Common myeloid progenitor, CD34-positive (primary cell): ENCODE results near the gene HDGF.

Experiments
- CTCF ChIA-PET: fragments of 350-600 bp; sonication (Branson Sonifier 250); formaldehyde crosslinking; loops from one replicate; lab custom pipeline; 2021; ENCODE audit warnings: antibody characterized with exemption; lab: Charles Lee
- POLR2A ChIA-PET: fragments of 350-600 bp; sonication (Branson Sonifier 250); formaldehyde crosslinking; loops from one replicate; lab custom pipeline; 2021; ENCODE audit warnings: antibody characterized with exemption; lab: Charles Lee
- DNase-seq, 3 donors: peaks; one replicate each; pipeline versions ENCODE4 v3.0.0 to v3.0.0-alpha.2; 2013
- H3K27ac ChIP-seq, 2 experiments: 1 replicate in 1 of 2; 2 replicates in 1 of 2; pipeline ENCODE4 v1.7.0; 2013; ENCODE audit warnings: inconsistent platforms in 2 of 2, low read length in 2 of 2, mild to moderate bottlenecking in 2 of 2, low read depth in 1 of 2, moderate library complexity in 1 of 2; ENCODE audit not compliant: severe bottlenecking in 2 of 2, insufficient read depth in 1 of 2, poor library complexity in 1 of 2
- H3K27me3 ChIP-seq, 5 experiments: replicated peaks in 2 of 5; 1 replicate in 3 of 5; 2 replicates in 2 of 5; pipeline versions ENCODE4 v1.6.1 to v1.7.0; 2013; ENCODE audit warnings: low read length in 4 of 5, mild to moderate bottlenecking in 2 of 5, moderate library complexity in 2 of 5, inconsistent platforms in 1 of 5; ENCODE audit not compliant: insufficient read depth in 5 of 5, control insufficient read depth in 4 of 5
- H3K36me3 ChIP-seq, 4 experiments: 1 replicate in 2 of 4; 2 replicates in 2 of 4; pipeline versions ENCODE4 v1.6.1 to v1.7.0; 2013; ENCODE audit warnings: low read length in 3 of 4, control low read depth in 1 of 4, mild to moderate bottlenecking in 1 of 4; ENCODE audit not compliant: control insufficient read depth in 4 of 4, insufficient read depth in 4 of 4
- H3K4me1 ChIP-seq, 4 experiments: 1 replicate in 3 of 4; 2 replicates in 1 of 4; pipeline versions ENCODE4 v1.6.1 to v1.7.1; 2013; ENCODE audit warnings: low read length in 3 of 4, mild to moderate bottlenecking in 3 of 4, control low read depth in 1 of 4, inconsistent platforms in 1 of 4, moderate library complexity in 1 of 4; ENCODE audit not compliant: control insufficient read depth in 4 of 4, insufficient read depth in 4 of 4; ENCODE audit errors: control extremely low read depth in 1 of 4
- H3K4me3 ChIP-seq, 7 experiments: 1 replicate in 4 of 7; 2 replicates in 3 of 7; pipeline versions ENCODE4 v1.5.1 to v1.7.0; 2013; ENCODE audit warnings: mild to moderate bottlenecking in 7 of 7, low read length in 6 of 7, moderate library complexity in 6 of 7, inconsistent platforms in 2 of 7, low read depth in 2 of 7, control low read depth in 1 of 7; ENCODE audit not compliant: insufficient read depth in 4 of 7, control insufficient read depth in 1 of 7; ENCODE audit errors: extremely low read depth in 1 of 7
- H3K9me3 ChIP-seq, 5 experiments: 1 replicate in 4 of 5; 2 replicates in 1 of 5; pipeline versions ENCODE4 v1.6.1 to v1.7.1; 2013; ENCODE audit warnings: low read length in 4 of 5, mild to moderate bottlenecking in 2 of 5, inconsistent platforms in 1 of 5, low read depth in 1 of 5, moderate library complexity in 1 of 5; ENCODE audit not compliant: control insufficient read depth in 4 of 5, insufficient read depth in 2 of 5; ENCODE audit errors: control extremely low read depth in 1 of 5
- WGBS: methylation state at CpG from one replicate; pipeline ENCODE4 v1.1.5; 2013; ENCODE audit not compliant: insufficient coverage; 5-methylcytosine and 5-hydroxymethylcytosine counted together

Gene HDGF

GRCh38 chr1:156703336-156703735 lies 48.1 kb downstream of the HDGF start:
- POLR2A ChIA-PET, result no interaction called here
- H3K4me3 ChIP-seq, result no peak overlapping the region
- H3K36me3 ChIP-seq, result no peaks in the 10 kb centered on the region
- peaks cover 0 to 27% (median 21%) of the 10 kb centered on the region in 4 experiments for H3K4me1 ChIP-seq
- no peak for DNase-seq
- H3K27me3 ChIP-seq, result peaks cover 7 to 81% (median 33%) of the 10 kb centered on the region in 5 experiments
- H3K27ac ChIP-seq, result no peak overlapping the region
- H3K9me3 ChIP-seq, result no peaks in the 10 kb centered on the region
- 84% methylated on average over 4 of the region's 4 CpGs for WGBS
- CTCF ChIA-PET, result interaction anchor here (1.0 to 14.1 kb wide), 5 partner anchors 13 to 157 kb away, joined by 3 to 236 read pairs (median 4); partner anchors contain the start of gene NTRK1

- peaks cover 0 to 16% (median 12%) of the 10 kb centered on the region in 4 experiments for H3K4me1 ChIP-seq
- 95% methylated on average over 2 of the region's 8 CpGs for WGBS
- CTCF ChIA-PET, result interaction anchor here (0.6 to 14.1 kb wide), 5 partner anchors 9 to 138 kb away, joined by 3 to 236 read pairs (median 5); partner anchors contain the start of genes ISG20L2 and METTL25B
These were observed 50.5 kb downstream of the HDGF start for GRCh38 chr1:156700736-156701531.

GRCh38 chr1:156698995-156699394 lies 52.5 kb downstream of the HDGF start:
- Histone ChIP-seq H3K4me1 (peaks cover 0 to 2% (median under 1%) of the 10 kb centered on the region in 4 experiments), H3K27me3 (peaks cover 2 to 44% (median 21%) of the 10 kb centered on the region in 5 experiments), H3K27ac (no peak overlapping the region), H3K4me3 (no peak overlapping the region), H3K9me3 (no peaks in the 10 kb centered on the region), H3K36me3 (no peaks in the 10 kb centered on the region)
- no peak for DNase-seq
- ChIA-PET POLR2A (no interaction called here), CTCF (interaction anchor here (0.8 to 14.1 kb wide), 5 partner anchors 12 to 80 kb away, joined by 3 to 236 read pairs (median 3); partner anchors contain the start of genes HAPLN2, ISG20L2 and METTL25B)
- 100% methylated on average over 1 of the region's 1 CpG for WGBS

More at GRCh38 chr1:156700736-156701531, 50.5 kb downstream of the HDGF start:
- Histone ChIP-seq H3K27ac (no peak overlapping the region), H3K4me3 (no peak overlapping the region), H3K9me3 (no peaks in the 10 kb centered on the region), H3K27me3 (peaks cover 7 to 57% (median 30%) of the 10 kb centered on the region in 5 experiments), H3K36me3 (no peaks in the 10 kb centered on the region)
- POLR2A ChIA-PET, result interaction anchor here (0.5 kb wide), 1 partner anchor 85 kb away, joined by 3 read pairs; no protein-coding TSS in a partner anchor
- no peak for DNase-seq

- H3K4me1 ChIP-seq, result peaks cover 0 to 16% (median 12%) of the 10 kb centered on the region in 4 experiments
- DNase-seq, result no peak
- H3K9me3 ChIP-seq, result no peaks in the 10 kb centered on the region
- WGBS, result 92% methylated on average over 8 of the region's 8 CpGs
- H3K4me3 ChIP-seq, result no peak overlapping the region
- ChIA-PET POLR2A (no interaction called here), CTCF (interaction anchor here (1.5 to 14.1 kb wide), 4 partner anchors 9 to 38 kb away, joined by 5 to 236 read pairs (median 25); partner anchors contain the start of genes CRABP2, ISG20L2 and METTL25B)
- H3K27me3 ChIP-seq, result peaks cover 0 to 43% (median 15%) of the 10 kb centered on the region in 5 experiments
- no peak overlapping the region for H3K27ac ChIP-seq
- no peaks in the 10 kb centered on the region for H3K36me3 ChIP-seq
These were observed 54.0 kb downstream of the HDGF start for GRCh38 chr1:156697481-156697880.

GRCh38 chr1:156696755-156697154 lies 54.7 kb downstream of the HDGF start:
- no peak for DNase-seq
- CTCF ChIA-PET, result interaction anchor here (2.9 to 14.1 kb wide), 3 partner anchors 10 to 29 kb away, joined by 16 to 236 read pairs (median 34); partner anchors contain the start of genes CRABP2, ISG20L2 and METTL25B
- peaks cover 0 to 49% (median 20%) of the 10 kb centered on the region in 5 experiments for H3K27me3 ChIP-seq
- 98% methylated on average over 7 of the region's 8 CpGs for WGBS
- H3K9me3 ChIP-seq, result no peaks in the 10 kb centered on the region
- POLR2A ChIA-PET, result no interaction called here
- peaks cover 0 to 23% (median 19%) of the 10 kb centered on the region in 4 experiments for H3K4me1 ChIP-seq
- no peaks in the 10 kb centered on the region for H3K36me3 ChIP-seq
- H3K27ac ChIP-seq, result no peak overlapping the region
- no peak overlapping the region for H3K4me3 ChIP-seq

- no peak for DNase-seq
- POLR2A ChIA-PET, result no interaction called here
- CTCF ChIA-PET, result interaction anchor here (1.0 to 21.6 kb wide), 8 partner anchors 11 to 233 kb away, joined by 3 to 393 read pairs (median 3); partner anchors contain the start of genes ISG20L2, METTL25B, NES and NTRK1
- no peak overlapping the region for H3K27ac ChIP-seq
- H3K9me3 ChIP-seq, result no peaks in the 10 kb centered on the region
- H3K4me3 ChIP-seq, result no peak overlapping the region
- 96% methylated on average over 5 of the region's 5 CpGs for WGBS
- peaks cover 0 to 33% (median 25%) of the 10 kb centered on the region in 4 experiments for H3K4me1 ChIP-seq
- H3K36me3 ChIP-seq, result no peaks in the 10 kb centered on the region
- H3K27me3 ChIP-seq, result peaks cover 0 to 53% (median 28%) of the 10 kb centered on the region in 5 experiments
These were observed 56.8 kb downstream of the HDGF start for GRCh38 chr1:156694690-156694962.
